OCI-LY7 (cell line): ENCODE data around the gene GYPC. TPM values are rescaled to one million over a fixed set of nuclear protein-coding genes. Genes with fewer than 3 reads are reported as not detected.

ENCODE experiments used
- BruUV-seq: library from RNA; stranded (reverse); fragments of 400-500 nt; replicated peaks from 2 replicates; lab custom pipeline; 2021; lab: Mats Ljungman, UMichigan
- CTCF ChIA-PET: fragments of 300-600 bp; sonication (Branson Sonifier 250); formaldehyde crosslinking; loops from one replicate; lab custom pipeline; 2022; ENCODE audit warnings: antibody characterized with exemption; ENCODE audit not compliant: unreplicated experiment; lab: Charles Lee
- POLR2A ChIA-PET: fragments of 300-600 bp; sonication (Branson Sonifier 250); formaldehyde crosslinking; loops from one replicate; lab custom pipeline; 2022; ENCODE audit warnings: antibody characterized with exemption; lab: Charles Lee
- DNase-seq: peaks from one replicate; pipeline ENCODE4 v3.0.0-alpha.2; 2015; ENCODE audit warnings: low spot score
- H2AFZ ChIP-seq: fragments of 200-600 bp; sonication (generic), shearing (Covaris generic); 2 replicates; pipeline ENCODE4 v1.6.1; 2014; ENCODE audit warnings: mild to moderate bottlenecking, antibody characterized with exemption, low read length, moderate library complexity
- H3K27ac ChIP-seq: fragments of 200-600 bp; sonication (generic); 2 replicates; pipeline ENCODE4 v1.5.1; 2014; ENCODE audit warnings: mixed run types, low read depth, mild to moderate bottlenecking, moderate library complexity, low read length, inconsistent platforms; ENCODE audit not compliant: poor library complexity, severe bottlenecking
- H3K36me3 ChIP-seq: fragments of 200-600 bp; sonication (generic); 2 replicates; pipeline ENCODE4 v1.6.1; 2014; ENCODE audit warnings: mild to moderate bottlenecking, antibody characterized with exemption, low read length, moderate library complexity, mixed read lengths; ENCODE audit not compliant: insufficient read depth
- H3K4me1 ChIP-seq: fragments of 200-600 bp; sonication (generic); 2 replicates; pipeline ENCODE4 v1.5.1; 2014; ENCODE audit warnings: mild to moderate bottlenecking, low read length; ENCODE audit not compliant: insufficient read depth, poor library complexity, severe bottlenecking
- H3K4me2 ChIP-seq: fragments of 200-600 bp; sonication (generic); 2 replicates; pipeline ENCODE4 v1.6.1; 2014; ENCODE audit warnings: mild to moderate bottlenecking, low read length
- H3K4me3 ChIP-seq: fragments of 200-600 bp; sonication (generic); 2 replicates; pipeline ENCODE4 v1.5.1; 2014; ENCODE audit warnings: mild to moderate bottlenecking, low read depth, low read length; ENCODE audit not compliant: poor library complexity, severe bottlenecking
- H3K79me2 ChIP-seq: fragments of 200-600 bp; sonication (generic); 2 replicates; pipeline ENCODE4 v1.6.1; 2016; ENCODE audit warnings: low read depth, mild to moderate bottlenecking, low read length, moderate library complexity, mixed read lengths; ENCODE audit not compliant: insufficient read depth
- H3K9me2 ChIP-seq: fragments of 200-600 bp; sonication (generic); 2 replicates; pipeline ENCODE4 v1.6.1; 2016; ENCODE audit warnings: mild to moderate bottlenecking, low read length, mixed read lengths; ENCODE audit not compliant: insufficient read depth
- H3K9me3 ChIP-seq: fragments of 200-600 bp; sonication (generic); 2 replicates; pipeline ENCODE4 v1.6.1; 2014; ENCODE audit warnings: mild to moderate bottlenecking, mixed run types, low read length, mixed read lengths
- H4K20me1 ChIP-seq: fragments of 200-600 bp; sonication (generic); 2 replicates; pipeline ENCODE4 v1.6.1; 2014; ENCODE audit warnings: mild to moderate bottlenecking, antibody characterized with exemption, low read length, moderate library complexity, mixed read lengths; ENCODE audit not compliant: insufficient read depth
- CTCF ChIP-seq: fragments of 200-600 bp; sonication (generic); conservative IDR thresholded peaks from 2 replicates; pipeline ENCODE4 v1.5.1; 2014; ENCODE audit warnings: mild to moderate bottlenecking, antibody characterized with exemption, low read length, moderate library complexity, mixed read lengths
- EZH2phosphoT487 ChIP-seq: fragments of 200-600 bp; sonication (generic); IDR thresholded peaks from 2 replicates; pipeline ENCODE4 v1.6.1; 2018; ENCODE audit warnings: low read depth, borderline replicate concordance, mild to moderate bottlenecking, mixed run types, antibody characterized with exemption, low read length, moderate library complexity, mixed read lengths
- intact Hi-C: fragments of 100-400 bp; cut with micrococcal nuclease; formaldehyde crosslinking; loops from one replicate; pipeline ENCODE4 v1.10.0; 2022; ENCODE audit not compliant: unreplicated experiment
- total RNA-seq, 2 experiments: library from RNA; depleted of rRNA in 1 of 2; stranded (reverse); fragments of >200 nt in 1 of 2; shearing (Covaris generic) in 1 of 2; gene quantifications; 2 replicates each; pipeline ENCODE4 v1.2.3, GENCODE V29; 2014 to 2022

Gene GYPC
- total RNA-seq, 2 experiments from 2014 or later: 96.4 to 154 TPM

GRCh38 chr2:126674075-126674744 is 18.3 kb downstream of the GYPC start:
- H3K9me3 ChIP-seq: peaks cover 21% of the 10 kb centered on the region; the same call in 1 of the 2 replicates
- H3K4me1 ChIP-seq: no peaks in the 10 kb centered on the region
- no peaks in the 10 kb centered on the region for H3K9me2 ChIP-seq
- H3K4me2 ChIP-seq: no peak overlapping the region
- H3K27ac ChIP-seq: no peak overlapping the region
- ChIA-PET POLR2A (no interaction called here), CTCF (no interaction called here)
- no TSS peak for BruUV-seq
- TF ChIP-seq EZH2phosphoT487 (no peak), CTCF (no peak)
- no peaks in the 10 kb centered on the region; the same call in 1 of the 2 replicates for H4K20me1 ChIP-seq
- no peak overlapping the region for H2AFZ ChIP-seq
- H3K79me2 ChIP-seq: no peaks in the 10 kb centered on the region
- peaks cover 49% of the 10 kb centered on the region for H3K36me3 ChIP-seq
- no peak overlapping the region for H3K4me3 ChIP-seq
- no peak for DNase-seq
- intact Hi-C loops: no loop called here

DNA sequence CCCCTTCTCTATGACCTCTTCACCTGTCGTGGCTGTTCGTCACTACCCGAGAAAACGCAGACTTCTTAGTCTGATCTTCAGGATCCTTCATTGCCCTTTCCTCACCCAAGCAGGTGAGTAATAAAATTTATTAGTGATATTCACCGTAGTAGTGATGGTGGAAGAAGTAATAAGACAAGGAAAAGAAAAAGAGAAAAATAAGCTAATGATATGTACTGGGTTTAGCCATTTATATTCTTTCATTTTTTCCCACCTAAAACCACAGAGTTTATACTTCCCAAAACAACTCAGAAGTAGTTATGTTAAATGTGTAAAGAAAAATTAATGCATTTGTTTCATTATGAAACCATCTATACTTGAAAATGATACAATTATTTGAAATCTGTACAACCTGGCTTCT is 19.7 kb downstream of the GYPC start:
- intact Hi-C loops: no loop called here

More for the DNA sequence above, 19.7 kb downstream of the GYPC start:
- Histone ChIP-seq H3K36me3 (peaks cover 37% of the 10 kb centered on the region), H4K20me1 (no peaks in the 10 kb centered on the region; the same call in 1 of the 2 replicates), H3K79me2 (no peaks in the 10 kb centered on the region), H3K27ac (no peak overlapping the region), H3K9me2 (no peaks in the 10 kb centered on the region), H2AFZ (no peak overlapping the region), H3K4me2 (no peak overlapping the region), H3K4me1 (no peaks in the 10 kb centered on the region), H3K9me3 (peaks cover 21% of the 10 kb centered on the region; the same call in 1 of the 2 replicates), H3K4me3 (no peak overlapping the region)
- TF ChIP-seq EZH2phosphoT487 (no peak), CTCF (no peak)
- DNase-seq: no peak
- CTCF ChIA-PET: interaction anchor here (0.5 kb wide), 1 partner anchor 12 kb away, joined by 4 read pairs; no protein-coding TSS in a partner anchor
- BruUV-seq: no TSS peak
- POLR2A ChIA-PET: interaction anchor here (1.1 kb wide), 1 partner anchor 11 kb away, joined by 3 read pairs; no protein-coding TSS in a partner anchor
